ENCODE results near the gene SMARCAL1. TPM values are rescaled to one million over a fixed set of nuclear protein-coding genes. Genes with fewer than 3 reads are reported as not detected.

SMARCAL1 gene
- total and polyA plus RNA-seq, 2 of the 4 experiments (the other 2 are of a cell fraction) = 13.6 to 21.0 TPM

GRCh38 chr2:216519154-216519762 lies 107.0 kb downstream of the SMARCAL1 start:
- Histone ChIP-seq H4K5ac (ENCODE audit: low read depth, low read length) (no peak overlapping the region), H2BK120ac (ENCODE audit: low read depth, low read length) (no peak overlapping the region), H2BK5ac (ENCODE audit: low read depth, low read length, poor library complexity, severe bottlenecking) (no peak overlapping the region), H4K20me1 (ENCODE audit: insufficient read depth, low read length) (no peaks in the 10 kb centered on the region), H3K4me3 (ENCODE audit: insufficient read depth, low read depth, low read length) (no peak overlapping the region), H3K23ac (ENCODE audit: low read depth, low read length) (no peak overlapping the region), H2BK15ac (ENCODE audit: low read depth, low read length) (peak overlapping the region; percentile 0; the same call in 1 of the 3 replicates), H3K18ac (ENCODE audit: low read depth, low read length) (peak overlapping the region; percentile 8; the same call in 1 of the 2 replicates), H3K14ac (replicated peaks; ENCODE audit: low read depth, low read length) (no peak overlapping the region), H2BK20ac (ENCODE audit: low read depth, low read length) (peak overlapping the region; percentile 47; the same call in 1 of the 2 replicates), H3K9me1 (ENCODE audit: insufficient read depth, low read length) (peaks cover 8% of the 10 kb centered on the region), H2AFZ (replicated peaks; ENCODE audit: low read length, poor library complexity) (no peak overlapping the region), H3K27ac (ENCODE audit: insufficient read depth, low read length) (no peak overlapping the region), H3K4me2 (ENCODE audit: low read depth, low read length) (no peak overlapping the region), H2AK5ac (ENCODE audit: low read depth, low read length) (no peak overlapping the region), H4K91ac (ENCODE audit: insufficient read depth, low read depth, low read length) (no peak overlapping the region), H3K27me3 (ENCODE audit: control insufficient read depth, insufficient read depth, low read length) (no peaks in the 10 kb centered on the region), H3K36me3 (ENCODE audit: control insufficient read depth, insufficient read depth, low read length) (no peaks in the 10 kb centered on the region), H3K9me3 (ENCODE audit: control insufficient read depth, insufficient read depth, low read length) (no peaks in the 10 kb centered on the region), H3K4ac (ENCODE audit: low read depth, low read length) (peak overlapping the region; percentile 6; the same call in 1 of the 2 replicates), H2AK9ac (replicated peaks; ENCODE audit: low read depth, low read length, poor library complexity) (no peak overlapping the region), H3K56ac (ENCODE audit: extremely low read depth, insufficient read depth, low read length) (no peak overlapping the region), H4K8ac (ENCODE audit: low read depth in 2 of 2, low read length in 2 of 2) (no peak overlapping the region), H3K9ac (ENCODE audit: low read depth, low read length) (no peak overlapping the region), H3K79me1 (ENCODE audit: low read depth in 1 of 2, low read length in 2 of 2) (no peaks in the 10 kb centered on the region), H3K4me1 (ENCODE audit: control insufficient read depth, insufficient read depth, low read length) (peaks cover 7% of the 10 kb centered on the region)
- dilution Hi-C loops (cut with HindIII; ENCODE audit: low sequenced_read_pairs, unreplicated experiment) = loop anchor here (25.0 kb wide), 2 partner anchors 143 to 993 kb away; no protein-coding TSS in a partner anchor
- ATAC-seq (ENCODE audit: low read depth) = peak; percentile 85
- DNase-seq = peak; percentile 89
- BruUV-seq (replicated peaks) = no TSS peak
- ChIA-PET POLR2A (ENCODE audit: unreplicated experiment) (interaction anchor here (0.5 kb wide), 1 partner anchor 11 kb away, joined by 3 read pairs; no protein-coding TSS in a partner anchor), CTCF (interaction anchor here (0.6 to 6.0 kb wide), 11 partner anchors 31 to 1194 kb away, joined by 3 to 88 read pairs (median 4); no protein-coding TSS in a partner anchor)
- intact Hi-C loops (cut with micrococcal nuclease) = loop anchor here (1.0 to 5.0 kb wide), 4 partner anchors 16 to 1238 kb away; no protein-coding TSS in a partner anchor
- TF ChIP-seq MXI1 (IDR thresholded peaks at IDR 0.05; ENCODE audit: borderline replicate concordance, low read depth, low read length) = no peak
- TF ChIP-seq RCOR1 (IDR thresholded peaks at IDR 0.05; ENCODE audit: insufficient replicate concordance, low read length) = no peak
- peak; percentile 38; the same call in 1 of the 2 replicates for TF ChIP-seq CEBPB (IDR thresholded peaks at IDR 0.05; ENCODE audit: low read depth, low read length)
- peak; percentile 95 for TF ChIP-seq SMC3 (IDR thresholded peaks at IDR 0.05; ENCODE audit: low read depth, low read length)
- TF ChIP-seq CTCF (conservative IDR thresholded peaks at IDR 0.05; ENCODE audit: low read depth, low read length) = peak; percentile 80
- no peak for TF ChIP-seq ELK1 (IDR thresholded peaks at IDR 0.05; ENCODE audit: borderline replicate concordance, low read depth, low read length)
- peak; percentile 86 for TF ChIP-seq RAD21 (IDR thresholded peaks at IDR 0.05; ENCODE audit: low read length)
- no peak for TF ChIP-seq POLR2A (IDR thresholded peaks at IDR 0.05; ENCODE audit: low read depth, low read length)
- in situ Hi-C loops (cut with MboI; ENCODE audit: low sequenced_read_pairs) = loop anchor here (5.0 to 25.0 kb wide), 4 partner anchors 148 to 1236 kb away; no protein-coding TSS in a partner anchor
- WGBS, 2 experiments (ENCODE audit: extremely low coverage in 2 of 2, insufficient read length in 1 of 2) = no CpG with 5 or more reads among the region's 3 CpGs

Data from IMR-90 (cell line).